ENCODE measurements around the gene TMC5. TPM values are rescaled to one million over a fixed set of nuclear protein-coding genes. Genes with fewer than 3 reads are reported as not detected.

TMC5 gene
- total RNA-seq, 1 experiment from 2014 or later: 15.7 TPM

DNA sequence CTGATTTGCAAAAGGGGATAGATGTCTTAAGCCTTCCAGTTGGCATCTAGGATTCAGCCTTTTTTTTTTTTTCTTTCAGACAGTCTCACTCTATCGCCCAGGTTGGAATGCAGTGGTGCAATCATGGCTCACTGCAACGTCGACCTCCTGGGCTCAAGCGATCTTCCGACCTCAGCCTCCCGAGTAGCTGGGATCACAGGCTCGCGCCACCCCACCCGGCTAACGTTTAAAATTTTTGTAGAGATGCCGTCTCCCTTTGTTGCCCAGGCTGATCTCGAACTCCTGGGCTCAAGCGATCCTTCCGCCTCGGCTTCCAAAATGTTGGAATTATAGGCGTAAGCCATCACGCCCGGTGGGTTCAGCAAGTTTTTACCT, 105.5 kb downstream of the TMC5 start:
- TF ChIP-seq FOSL1 (IDR thresholded peaks at IDR 0.05; ENCODE audit: low read depth) (no peak), ZFX (IDR thresholded peaks at IDR 0.05) (no peak), YY1 (IDR thresholded peaks at IDR 0.05; ENCODE audit: extremely low read depth, insufficient replicate concordance, low read depth, low read length) (no peak), EGR1 (IDR thresholded peaks at IDR 0.05; ENCODE audit: low read depth) (no peak), TCF7L2 (IDR thresholded peaks at IDR 0.05; ENCODE audit: borderline replicate concordance, extremely low read depth, insufficient read depth, insufficient read length) (no peak), CBX3 (IDR thresholded peaks at IDR 0.05; ENCODE audit: low read depth) (no peak), POLR2A (IDR thresholded peaks at IDR 0.05; ENCODE audit: borderline replicate concordance, extremely low read depth, insufficient read depth, insufficient read length) (no peak), EZH2phosphoT487 (IDR thresholded peaks at IDR 0.05; ENCODE audit: borderline replicate concordance) (no peak), POLR2AphosphoS5 (IDR thresholded peaks at IDR 0.05; ENCODE audit: low read depth, low read length) (no peak), SP1 (IDR thresholded peaks at IDR 0.05; ENCODE audit: low read depth) (no peak), ZNF274 (IDR thresholded peaks at IDR 0.05; ENCODE audit: low read depth, low read length) (no peak), SRF (IDR thresholded peaks at IDR 0.05; ENCODE audit: low read depth) (no peak), RAD21 (IDR thresholded peaks at IDR 0.05; ENCODE audit: low read depth) (no peak), EZH2 (IDR thresholded peaks at IDR 0.05) (no peak), SIN3A (IDR thresholded peaks at IDR 0.05; ENCODE audit: low read depth) (no peak)
- TF ChIP-seq, protein P1, sequence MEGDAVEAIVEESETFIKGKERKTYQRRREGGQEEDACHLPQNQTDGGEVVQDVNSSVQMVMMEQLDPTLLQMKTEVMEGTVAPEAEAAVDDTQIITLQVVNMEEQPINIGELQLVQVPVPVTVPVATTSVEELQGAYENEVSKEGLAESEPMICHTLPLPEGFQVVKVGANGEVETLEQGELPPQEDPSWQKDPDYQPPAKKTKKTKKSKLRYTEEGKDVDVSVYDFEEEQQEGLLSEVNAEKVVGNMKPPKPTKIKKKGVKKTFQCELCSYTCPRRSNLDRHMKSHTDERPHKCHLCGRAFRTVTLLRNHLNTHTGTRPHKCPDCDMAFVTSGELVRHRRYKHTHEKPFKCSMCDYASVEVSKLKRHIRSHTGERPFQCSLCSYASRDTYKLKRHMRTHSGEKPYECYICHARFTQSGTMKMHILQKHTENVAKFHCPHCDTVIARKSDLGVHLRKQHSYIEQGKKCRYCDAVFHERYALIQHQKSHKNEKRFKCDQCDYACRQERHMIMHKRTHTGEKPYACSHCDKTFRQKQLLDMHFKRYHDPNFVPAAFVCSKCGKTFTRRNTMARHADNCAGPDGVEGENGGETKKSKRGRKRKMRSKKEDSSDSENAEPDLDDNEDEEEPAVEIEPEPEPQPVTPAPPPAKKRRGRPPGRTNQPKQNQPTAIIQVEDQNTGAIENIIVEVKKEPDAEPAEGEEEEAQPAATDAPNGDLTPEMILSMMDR (IDR thresholded peaks at IDR 0.05 in 2 of 3, conservative IDR thresholded peaks at IDR 0.05 in 1 of 3; ENCODE audit: borderline replicate concordance in 1 of 3, insufficient read depth in 1 of 3, low read depth in 2 of 3, low read length in 2 of 3): no peak
- TF ChIP-seq, protein P2, sequence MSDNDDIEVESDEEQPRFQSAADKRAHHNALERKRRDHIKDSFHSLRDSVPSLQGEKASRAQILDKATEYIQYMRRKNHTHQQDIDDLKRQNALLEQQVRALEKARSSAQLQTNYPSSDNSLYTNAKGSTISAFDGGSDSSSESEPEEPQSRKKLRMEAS (IDR thresholded peaks at IDR 0.05): no peak
- TF ChIP-seq, protein P3, sequence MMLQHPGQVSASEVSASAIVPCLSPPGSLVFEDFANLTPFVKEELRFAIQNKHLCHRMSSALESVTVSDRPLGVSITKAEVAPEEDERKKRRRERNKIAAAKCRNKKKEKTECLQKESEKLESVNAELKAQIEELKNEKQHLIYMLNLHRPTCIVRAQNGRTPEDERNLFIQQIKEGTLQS (IDR thresholded peaks at IDR 0.05): no peak
- TF ChIP-seq, protein P4, sequence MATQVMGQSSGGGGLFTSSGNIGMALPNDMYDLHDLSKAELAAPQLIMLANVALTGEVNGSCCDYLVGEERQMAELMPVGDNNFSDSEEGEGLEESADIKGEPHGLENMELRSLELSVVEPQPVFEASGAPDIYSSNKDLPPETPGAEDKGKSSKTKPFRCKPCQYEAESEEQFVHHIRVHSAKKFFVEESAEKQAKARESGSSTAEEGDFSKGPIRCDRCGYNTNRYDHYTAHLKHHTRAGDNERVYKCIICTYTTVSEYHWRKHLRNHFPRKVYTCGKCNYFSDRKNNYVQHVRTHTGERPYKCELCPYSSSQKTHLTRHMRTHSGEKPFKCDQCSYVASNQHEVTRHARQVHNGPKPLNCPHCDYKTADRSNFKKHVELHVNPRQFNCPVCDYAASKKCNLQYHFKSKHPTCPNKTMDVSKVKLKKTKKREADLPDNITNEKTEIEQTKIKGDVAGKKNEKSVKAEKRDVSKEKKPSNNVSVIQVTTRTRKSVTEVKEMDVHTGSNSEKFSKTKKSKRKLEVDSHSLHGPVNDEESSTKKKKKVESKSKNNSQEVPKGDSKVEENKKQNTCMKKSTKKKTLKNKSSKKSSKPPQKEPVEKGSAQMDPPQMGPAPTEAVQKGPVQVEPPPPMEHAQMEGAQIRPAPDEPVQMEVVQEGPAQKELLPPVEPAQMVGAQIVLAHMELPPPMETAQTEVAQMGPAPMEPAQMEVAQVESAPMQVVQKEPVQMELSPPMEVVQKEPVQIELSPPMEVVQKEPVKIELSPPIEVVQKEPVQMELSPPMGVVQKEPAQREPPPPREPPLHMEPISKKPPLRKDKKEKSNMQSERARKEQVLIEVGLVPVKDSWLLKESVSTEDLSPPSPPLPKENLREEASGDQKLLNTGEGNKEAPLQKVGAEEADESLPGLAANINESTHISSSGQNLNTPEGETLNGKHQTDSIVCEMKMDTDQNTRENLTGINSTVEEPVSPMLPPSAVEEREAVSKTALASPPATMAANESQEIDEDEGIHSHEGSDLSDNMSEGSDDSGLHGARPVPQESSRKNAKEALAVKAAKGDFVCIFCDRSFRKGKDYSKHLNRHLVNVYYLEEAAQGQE (IDR thresholded peaks at IDR 0.05; ENCODE audit: low read depth): no peak
- Histone ChIP-seq H3K4me2 (ENCODE audit: low read length) (peak overlapping the region; percentile 33; the same call in 1 of the 2 replicates), H3K36me3 (ENCODE audit: control insufficient read depth in 1 of 2, insufficient read depth in 2 of 2, low read length in 2 of 2) (peaks cover 0 to 6% of the 10 kb centered on the region in 2 experiments; a peak in 1 of 4 replicates), H4K20me1 (ENCODE audit: insufficient read depth) (no peaks in the 10 kb centered on the region), H3K79me2 (ENCODE audit: insufficient read depth, low read length) (peaks cover 68% of the 10 kb centered on the region), H2AFZ (ENCODE audit: low read depth, low read length, poor library complexity, severe bottlenecking) (no peak overlapping the region), H3K9ac (ENCODE audit: low read length) (no peak overlapping the region), H3K9me3 (ENCODE audit: control insufficient read depth in 1 of 2, insufficient read depth in 1 of 2, low read depth in 1 of 2, low read length in 2 of 2) (no peaks in the 10 kb centered on the region), H3K27me3 (ENCODE audit: insufficient read depth, low read length) (no peaks in the 10 kb centered on the region), H3K4me1 (ENCODE audit: control insufficient read depth in 1 of 2, insufficient read depth in 2 of 2, low read length in 2 of 2) (peaks cover 17 to 40% of the 10 kb centered on the region in 2 experiments), H3K9me2 (ENCODE audit: insufficient read depth) (no peaks in the 10 kb centered on the region), H3K4me3 (replicated peaks in 1 of 2; ENCODE audit: low read depth in 1 of 2, low read length in 2 of 2) (peak overlapping the region; percentile 6 to 87; a peak in 1 of 4 replicates), H3K27ac (ENCODE audit: low read depth, low read length) (no peak overlapping the region)
- no peak for ATAC-seq
- BruUV-seq (replicated peaks): no TSS peak
- POLR2A ChIA-PET: interaction anchor here (1.0 kb wide), 1 partner anchor 32 kb away, joined by 3 read pairs; the partner anchor contains the start of gene VPS35L
- intact Hi-C loops (cut with micrococcal nuclease): loop anchor here (5.0 kb wide), 1 partner anchor 106 kb away; the partner anchor contains the start of gene TMC5
- no peak for DNase-seq (ENCODE audit: low read depth, low spot score)
- RAD21 ChIA-PET (ENCODE audit: low non-redundant PET in 1 of 2, low total read pairs in 2 of 2, uncharacterized antibody in 2 of 2, unreplicated experiment in 2 of 2): no interaction called here
- CTCF ChIA-PET: interaction anchor here (1.0 to 1.4 kb wide), 2 partner anchors 20 to 344 kb away, joined by 3 read pairs; no protein-coding TSS in a partner anchor
